CD4-positive, alpha-beta memory T cell (primary cell): ENCODE results near the gene ZDHHC20. TPM values are rescaled to one million over a fixed set of nuclear protein-coding genes. Genes with fewer than 3 reads are reported as not detected.

Source experiments
- CTCF ChIA-PET: fragments of 350-600 bp; sonication (Branson Sonifier 250); formaldehyde crosslinking; loops from one replicate; lab custom pipeline; 2021; ENCODE audit warnings: inconsistent platforms; ENCODE audit not compliant: partially characterized antibody; lab: Charles Lee
- POLR2A ChIA-PET: fragments of 350-600 bp; sonication (Branson Sonifier 250); formaldehyde crosslinking; loops from one replicate; lab custom pipeline; 2021; ENCODE audit not compliant: partially characterized antibody; lab: Charles Lee
- DNase-seq, 5 donors: peaks; one replicate each; pipeline versions ENCODE4 v3.0.0 to v3.0.0-alpha.2; 2020 to 2022; ENCODE audit warnings: mixed read lengths in 1 of 5
- H3K27ac ChIP-seq: one replicate; pipeline ENCODE4 v1.7.0; 2013; ENCODE audit warnings: low read depth, low read length
- H3K27me3 ChIP-seq: 2 replicates; pipeline ENCODE4 v1.7.0; 2013; ENCODE audit warnings: mild to moderate bottlenecking, low read length, moderate library complexity; ENCODE audit not compliant: insufficient read depth
- H3K36me3 ChIP-seq: 2 replicates; pipeline ENCODE4 v1.7.0; 2013; ENCODE audit warnings: mild to moderate bottlenecking, low read length, moderate library complexity; ENCODE audit not compliant: insufficient read depth
- H3K4me1 ChIP-seq: 2 replicates; pipeline ENCODE4 v1.7.0; 2013; ENCODE audit warnings: mild to moderate bottlenecking, low read length, moderate library complexity; ENCODE audit not compliant: insufficient read depth
- H3K4me3 ChIP-seq, 2 donors: one replicate each; pipeline ENCODE4 v1.7.0; 2013; ENCODE audit warnings: low read length in 2 of 2, mild to moderate bottlenecking in 1 of 2
- H3K9me3 ChIP-seq, 2 donors: one replicate each; pipeline ENCODE4 v1.7.0; 2013; ENCODE audit warnings: low read length in 2 of 2, control low read depth in 1 of 2; ENCODE audit not compliant: control insufficient read depth in 1 of 2
- H3K27ac Mint-ChIP-seq, 7 donors: one replicate each; pipeline ENCODE4 v1.8.0; 2020 to 2021; ENCODE audit warnings: mixed read lengths in 7 of 7, mild to moderate bottlenecking in 6 of 7, inconsistent platforms in 3 of 7, moderate library complexity in 3 of 7
- H3K27me3 Mint-ChIP-seq, 2 donors: one replicate each; pipeline ENCODE4 v1.8.0; 2020 to 2021; ENCODE audit warnings: mixed read lengths in 2 of 2
- H3K36me3 Mint-ChIP-seq, 2 donors: one replicate each; pipeline ENCODE4 v1.8.0; 2020 to 2021; ENCODE audit warnings: mixed read lengths in 2 of 2, inconsistent platforms in 1 of 2, mild to moderate bottlenecking in 1 of 2
- H3K4me1 Mint-ChIP-seq, 4 donors: one replicate each; pipeline ENCODE4 v1.8.0; 2020 to 2021; ENCODE audit warnings: mixed read lengths in 4 of 4, mild to moderate bottlenecking in 1 of 4
- H3K4me3 Mint-ChIP-seq, 8 donors: one replicate each; pipeline ENCODE4 v1.8.0; 2020 to 2021; ENCODE audit warnings: mixed read lengths in 8 of 8, mild to moderate bottlenecking in 7 of 8, moderate library complexity in 6 of 8, inconsistent platforms in 3 of 8
- H3K9me3 Mint-ChIP-seq, 8 donors: one replicate each; pipeline ENCODE4 v1.8.0; 2020 to 2021; ENCODE audit warnings: mixed read lengths in 8 of 8, mild to moderate bottlenecking in 5 of 8, inconsistent platforms in 3 of 8, moderate library complexity in 1 of 8
- intact Hi-C: fragments of 100-400 bp; cut with micrococcal nuclease; formaldehyde crosslinking; loops from one replicate; pipeline ENCODE4 v1.15.1; 2023
- polyA plus RNA-seq, 2 donors: library from polyadenylated mRNA; unstranded; fragments of 300-500 nt; fragmentation: Illumina TruSeq; gene quantifications; one replicate each; pipeline ENCODE4 v1.2.3, GENCODE V29; 2021
- total RNA-seq, 2 experiments: library from RNA; stranded (reverse); gene quantifications; one replicate each; pipeline ENCODE4 v1.2.3, GENCODE V29; 2021

Gene ZDHHC20
- total and polyA plus RNA-seq, 4 experiments from 2014 or later, result 29.4 to 72.3 (median 51.8) TPM

GRCh38 chr13:21443171-21443570, 15.9 kb downstream of the ZDHHC20 start:
- Mint-ChIP-seq H3K36me3 (peaks cover 14 to 17% of the 10 kb centered on the region in 2 donors), H3K27ac (peak overlapping the region in 3 of 7 donors; percentile 16 to 62 (median 36)), H3K4me3 (no peak overlapping the region), H3K27me3 (no peaks in the 10 kb centered on the region), H3K4me1 (peaks cover 35 to 59% (median 51%) of the 10 kb centered on the region in 4 donors), H3K9me3 (peaks cover 0 to 7% (median 3%) of the 10 kb centered on the region in 8 donors)
- H3K36me3 ChIP-seq, result no peaks in the 10 kb centered on the region
- no peak overlapping the region for H3K4me3 ChIP-seq
- H3K27me3 ChIP-seq, result no peaks in the 10 kb centered on the region
- H3K27ac ChIP-seq, result no peak overlapping the region
- intact Hi-C loops, result no loop called here
- no peak for DNase-seq
- H3K4me1 ChIP-seq, result peaks cover 17% of the 10 kb centered on the region
- POLR2A ChIA-PET, result no interaction called here
- CTCF ChIA-PET, result interaction anchor here (1.3 kb wide), 1 partner anchor 33 kb away, joined by 3 read pairs; no protein-coding TSS in a partner anchor
- H3K9me3 ChIP-seq, result no peaks in the 10 kb centered on the region

- Mint-ChIP-seq H3K4me3 (peak overlapping the region in 5 of 8 donors; percentile 2 to 65 (median 17)), H3K4me1 (peaks cover 36 to 57% (median 47%) of the 10 kb centered on the region in 4 donors), H3K9me3 (peaks cover 0 to 11% (median 4%) of the 10 kb centered on the region in 8 donors), H3K27ac (peak overlapping the region in 4 of 7 donors; percentile 9 to 78 (median 53)), H3K36me3 (peaks cover 15 to 22% of the 10 kb centered on the region in 2 donors), H3K27me3 (no peaks in the 10 kb centered on the region)
- no peak for DNase-seq
- H3K4me1 ChIP-seq, result peaks cover 28% of the 10 kb centered on the region
- no peak overlapping the region for H3K27ac ChIP-seq
- no peak overlapping the region for H3K4me3 ChIP-seq
- POLR2A ChIA-PET, result interaction anchor here (0.8 kb wide), 1 partner anchor 22 kb away, joined by 4 read pairs; no protein-coding TSS in a partner anchor
- intact Hi-C loops, result loop anchor here (2.0 to 5.0 kb wide), 2 partner anchors 22 to 34 kb away; partner anchors contain the start of gene ZDHHC20
- CTCF ChIA-PET, result interaction anchor here (0.9 to 1.3 kb wide), 2 partner anchors 40 to 42 kb away, joined by 5 read pairs; no protein-coding TSS in a partner anchor
- H3K36me3 ChIP-seq, result no peaks in the 10 kb centered on the region
- H3K9me3 ChIP-seq, result no peaks in the 10 kb centered on the region
- H3K27me3 ChIP-seq, result no peaks in the 10 kb centered on the region
Measured at GRCh38 chr13:21436582-21436981, 22.5 kb downstream of the ZDHHC20 start.

- Mint-ChIP-seq H3K27ac (peak overlapping the region in 4 of 7 donors; percentile 9 to 84 (median 22)), H3K9me3 (peaks cover 1 to 18% (median 7%) of the 10 kb centered on the region in 8 donors), H3K36me3 (peaks cover 20 to 30% of the 10 kb centered on the region in 2 donors), H3K4me1 (peaks cover 35 to 56% (median 45%) of the 10 kb centered on the region in 4 donors), H3K4me3 (peak overlapping the region; percentile 1 to 75 (median 45)), H3K27me3 (no peaks in the 10 kb centered on the region)
- Histone ChIP-seq H3K9me3 (no peaks in the 10 kb centered on the region), H3K36me3 (no peaks in the 10 kb centered on the region), H3K27ac (no peak overlapping the region), H3K27me3 (no peaks in the 10 kb centered on the region), H3K4me3 (no peak overlapping the region), H3K4me1 (peaks cover 23% of the 10 kb centered on the region)
- DNase-seq, result peak; percentile 3 to 59 (median 17)
- POLR2A ChIA-PET, result interaction anchor here (0.5 to 1.0 kb wide), 4 partner anchors 10 to 66 kb away, joined by 3 to 9 read pairs (median 4); partner anchors contain the start of gene ZDHHC20
- CTCF ChIA-PET, result interaction anchor here (0.6 kb wide), 1 partner anchor 23 kb away, joined by 3 read pairs; no protein-coding TSS in a partner anchor
- intact Hi-C loops, result loop anchor here (2.0 to 5.0 kb wide), 2 partner anchors 23 to 33 kb away; partner anchors contain the start of gene ZDHHC20
Measured at GRCh38 chr13:21435687-21436151, 23.4 kb downstream of the ZDHHC20 start.

GRCh38 chr13:21435231-21435630, 23.9 kb downstream of the ZDHHC20 start:
- H3K4me3 ChIP-seq, result no peak overlapping the region
- no peaks in the 10 kb centered on the region for H3K27me3 ChIP-seq
- peaks cover 2 to 23% (median 11%) of the 10 kb centered on the region in 8 donors for H3K9me3 Mint-ChIP-seq
- peaks cover 0 to 3% of the 10 kb centered on the region in 2 donors for H3K9me3 ChIP-seq
- ChIA-PET POLR2A (interaction anchor here (0.7 to 1.0 kb wide), 3 partner anchors 10 to 24 kb away, joined by 3 to 9 read pairs (median 3); partner anchors contain the start of gene ZDHHC20), CTCF (interaction anchor here (0.6 kb wide), 1 partner anchor 23 kb away, joined by 3 read pairs; no protein-coding TSS in a partner anchor)
- H3K27ac ChIP-seq, result no peak overlapping the region
- intact Hi-C loops, result loop anchor here (5.0 kb wide), 1 partner anchor 33 kb away; no protein-coding TSS in a partner anchor
- peaks cover 35 to 54% (median 46%) of the 10 kb centered on the region in 4 donors for H3K4me1 Mint-ChIP-seq
- H3K27me3 Mint-ChIP-seq, result no peaks in the 10 kb centered on the region
- no peaks in the 10 kb centered on the region for H3K36me3 ChIP-seq
- peaks cover 23% of the 10 kb centered on the region for H3K4me1 ChIP-seq
- H3K4me3 Mint-ChIP-seq, result peak overlapping the region in 2 of 8 donors; percentile 59 to 69
- H3K36me3 Mint-ChIP-seq, result peaks cover 23 to 35% of the 10 kb centered on the region in 2 donors
- peak overlapping the region in 5 of 7 donors; percentile 6 to 31 (median 27) for H3K27ac Mint-ChIP-seq
- DNase-seq, result no peak

- DNase-seq, result no peak
- H3K4me3 ChIP-seq, result no peak overlapping the region
- H3K27ac ChIP-seq, result no peak overlapping the region
- POLR2A ChIA-PET, result no interaction called here
- H3K27me3 Mint-ChIP-seq, result no peaks in the 10 kb centered on the region
- H3K4me1 Mint-ChIP-seq, result peaks cover 35 to 54% (median 46%) of the 10 kb centered on the region in 4 donors
- no peak overlapping the region for H3K27ac Mint-ChIP-seq
- H3K4me1 ChIP-seq, result peaks cover 23% of the 10 kb centered on the region
- H3K36me3 ChIP-seq, result no peaks in the 10 kb centered on the region
- CTCF ChIA-PET, result no interaction called here
- H3K9me3 Mint-ChIP-seq, result peaks cover 2 to 29% (median 18%) of the 10 kb centered on the region in 8 donors
- H3K27me3 ChIP-seq, result no peaks in the 10 kb centered on the region
- no peak overlapping the region for H3K4me3 Mint-ChIP-seq
- intact Hi-C loops, result no loop called here
- peaks cover 27 to 41% of the 10 kb centered on the region in 2 donors for H3K36me3 Mint-ChIP-seq
- H3K9me3 ChIP-seq, result peaks cover 0 to 6% of the 10 kb centered on the region in 2 donors
Measured at GRCh38 chr13:21434588-21434987, 24.5 kb downstream of the ZDHHC20 start.

GRCh38 chr13:21429211-21429610, 29.9 kb downstream of the ZDHHC20 start:
- Mint-ChIP-seq H3K27ac (peak overlapping the region in 1 of 7 donors; percentile 68), H3K4me1 (peaks cover 15 to 26% (median 23%) of the 10 kb centered on the region in 4 donors), H3K27me3 (no peaks in the 10 kb centered on the region), H3K36me3 (peaks cover 28 to 42% of the 10 kb centered on the region in 2 donors), H3K9me3 (peaks cover 2 to 34% (median 22%) of the 10 kb centered on the region in 8 donors), H3K4me3 (no peak overlapping the region)
- no peak overlapping the region for H3K27ac ChIP-seq
- H3K4me1 ChIP-seq, result peaks cover 7% of the 10 kb centered on the region
- intact Hi-C loops, result no loop called here
- ChIA-PET POLR2A (no interaction called here), CTCF (no interaction called here)
- H3K27me3 ChIP-seq, result no peaks in the 10 kb centered on the region
- no peak overlapping the region for H3K4me3 ChIP-seq
- DNase-seq, result no peak
- H3K36me3 ChIP-seq, result no peaks in the 10 kb centered on the region
- peaks cover 0 to 13% of the 10 kb centered on the region in 2 donors for H3K9me3 ChIP-seq

- H3K9me3 Mint-ChIP-seq, result peaks cover 2 to 34% (median 22%) of the 10 kb centered on the region in 8 donors
- Histone ChIP-seq H3K4me1 (peaks cover 7% of the 10 kb centered on the region), H3K4me3 (no peak overlapping the region), H3K36me3 (no peaks in the 10 kb centered on the region), H3K27me3 (no peaks in the 10 kb centered on the region), H3K27ac (no peak overlapping the region), H3K9me3 (peaks cover 0 to 13% of the 10 kb centered on the region in 2 donors)
- no peaks in the 10 kb centered on the region for H3K27me3 Mint-ChIP-seq
- no peak for DNase-seq
- no peak overlapping the region for H3K27ac Mint-ChIP-seq
- H3K4me3 Mint-ChIP-seq, result peak overlapping the region in 2 of 8 donors; percentile 40 to 58
- peaks cover 32 to 45% of the 10 kb centered on the region in 2 donors for H3K36me3 Mint-ChIP-seq
- H3K4me1 Mint-ChIP-seq, result peaks cover 18 to 32% (median 25%) of the 10 kb centered on the region in 4 donors
- CTCF ChIA-PET, result interaction anchor here (1.0 kb wide), 1 partner anchor 10 kb away, joined by 4 read pairs; no protein-coding TSS in a partner anchor
- POLR2A ChIA-PET, result no interaction called here
- intact Hi-C loops, result no loop called here
Measured at GRCh38 chr13:21427741-21428140, 31.4 kb downstream of the ZDHHC20 start.
